HTERT RPE-1 (cell line): ENCODE results near the gene ROS1.
"Not testable (repeated sequence)": the region's sequence is repeated elsewhere in the genome, so short reads cannot be mapped to it uniquely, and the experiment has no call there.

ENCODE experiments used
- in situ Hi-C: fragments of 300-500 bp; cut with MboI; formaldehyde crosslinking; loops from 4 replicates; pipeline ENCODE4 v1.14.3; 2020; ENCODE audit warnings: low sequenced_read_pairs

ROS1 gene

GRCh38 chr6:117384659-117385058 is 41.1 kb downstream of the ROS1 start:
- in situ Hi-C loops, result no loop called here

GRCh38 chr6:117381749-117382148 is 44.0 kb downstream of the ROS1 start:
- in situ Hi-C loops, result no loop called here

- in situ Hi-C loops, result no loop called here
Measured at GRCh38 chr6:117380298-117380697, 45.4 kb downstream of the ROS1 start.

- in situ Hi-C loops, result no loop called here
Measured at GRCh38 chr6:117375446-117375845, 50.3 kb downstream of the ROS1 start.

- in situ Hi-C loops, result no loop called here
Measured at GRCh38 chr6:117373211-117373813, 52.4 kb downstream of the ROS1 start.

- in situ Hi-C loops, result not testable (repeated sequence)
Measured at GRCh38 chr6:117372289-117372688, 53.5 kb downstream of the ROS1 start.

GRCh38 chr6:117371492-117371891 is 54.2 kb downstream of the ROS1 start:
- in situ Hi-C loops, result no loop called here

GRCh38 chr6:117359581-117359980 is 66.2 kb downstream of the ROS1 start:
- in situ Hi-C loops, result no loop called here

GRCh38 chr6:117354671-117355070 is 71.1 kb downstream of the ROS1 start:
- in situ Hi-C loops, result no loop called here

- in situ Hi-C loops, result no loop called here
Measured at GRCh38 chr6:117352466-117353081, 73.2 kb downstream of the ROS1 start.

- in situ Hi-C loops, result no loop called here
Measured at GRCh38 chr6:117351521-117351920, 74.2 kb downstream of the ROS1 start.

- in situ Hi-C loops, result no loop called here
Measured at GRCh38 chr6:117346142-117346930, 79.4 kb downstream of the ROS1 start.

- in situ Hi-C loops, result no loop called here
Measured at GRCh38 chr6:117345292-117345610, 80.5 kb downstream of the ROS1 start.

- in situ Hi-C loops, result no loop called here
Measured at GRCh38 chr6:117344444-117345291, 81.1 kb downstream of the ROS1 start.

- in situ Hi-C loops, result no loop called here
Measured at GRCh38 chr6:117338567-117338966, 87.2 kb downstream of the ROS1 start.

- in situ Hi-C loops, result no loop called here
Measured at GRCh38 chr6:117329926-117330325, 95.8 kb downstream of the ROS1 start.

- in situ Hi-C loops, result no loop called here
Measured at GRCh38 chr6:117328500-117328899, 97.2 kb downstream of the ROS1 start.

GRCh38 chr6:117328005-117328389 is 97.7 kb downstream of the ROS1 start:
- in situ Hi-C loops, result no loop called here

- in situ Hi-C loops, result no loop called here
Measured at GRCh38 chr6:117327149-117328004, 98.4 kb downstream of the ROS1 start.

- in situ Hi-C loops, result no loop called here
Measured at GRCh38 chr6:117326396-117326795, 99.3 kb downstream of the ROS1 start.
